ENCODE results near the gene C11orf65. TPM values are rescaled to one million over a fixed set of nuclear protein-coding genes. Genes with fewer than 3 reads are reported as not detected.

Gene C11orf65
- polyA plus RNA-seq, 3 donors = not detected

- Histone ChIP-seq H3K36me3 (replicated peaks in 1 of 2; ENCODE audit: control insufficient read depth in 1 of 2, insufficient read depth in 2 of 2, low read length in 2 of 2) (peaks cover 27 to 67% of the 10 kb centered on the region in 2 donors), H3K9me3 (replicated peaks in 1 of 2; ENCODE audit: control insufficient read depth in 1 of 2, insufficient read depth in 1 of 2, low read length in 2 of 2) (no peaks in the 10 kb centered on the region), H3K27ac (ENCODE audit: low read depth in 1 of 2, low read length in 2 of 2) (no peak overlapping the region), H3K4me1 (ENCODE audit: control insufficient read depth in 1 of 2, insufficient read depth in 2 of 2, low read length in 2 of 2) (no peaks in the 10 kb centered on the region), H4K20me1 (ENCODE audit: insufficient read depth, low read length) (no peaks in the 10 kb centered on the region), H3K79me2 (ENCODE audit: insufficient read depth, low read length) (no peaks in the 10 kb centered on the region), H2AFZ (ENCODE audit: insufficient read depth, low read depth, low read length, poor library complexity, severe bottlenecking) (no peak overlapping the region), H3K4me2 (replicated peaks; ENCODE audit: extremely low read depth, low read length, poor library complexity, severe bottlenecking) (no peak overlapping the region), H3K9ac (ENCODE audit: insufficient read depth, low read length, poor library complexity, severe bottlenecking) (no peak overlapping the region), H3K4me3 (replicated peaks in 1 of 3; ENCODE audit: low read depth in 2 of 3, low read length in 3 of 3) (no peak overlapping the region), H3K27me3 (ENCODE audit: control insufficient read depth in 2 of 2, insufficient read depth in 2 of 2, low read length in 2 of 2) (no peaks in the 10 kb centered on the region)
- intact Hi-C loops (cut with micrococcal nuclease) = no loop called here
- Mint-ChIP-seq H3K27me3 (ENCODE audit: low read depth in 3 of 3) (no peaks in the 10 kb centered on the region), H3K4me3 (no peak overlapping the region), H3K36me3 (peaks cover 53 to 57% of the 10 kb centered on the region in 2 donors), H3K9me3 (no peaks in the 10 kb centered on the region), H3K27ac (no peak overlapping the region), H3K4me1 (no peaks in the 10 kb centered on the region)
- no peak for TF ChIP-seq CTCF (IDR thresholded peaks at IDR 0.05)
- no CpG with 5 or more reads among the region's 2 CpGs for WGBS (ENCODE audit: insufficient coverage)
- DNase-seq = no peak
These were observed 123.6 kb downstream of the C11orf65 start for GRCh38 chr11:108343714-108344113.

GRCh38 chr11:108341654-108342053 lies 125.7 kb downstream of the C11orf65 start:
- Histone ChIP-seq H3K4me3 (replicated peaks in 1 of 3; ENCODE audit: low read depth in 2 of 3, low read length in 3 of 3) (no peak overlapping the region), H3K9me3 (replicated peaks in 1 of 2; ENCODE audit: control insufficient read depth in 1 of 2, insufficient read depth in 1 of 2, low read length in 2 of 2) (no peaks in the 10 kb centered on the region), H3K4me2 (replicated peaks; ENCODE audit: extremely low read depth, low read length, poor library complexity, severe bottlenecking) (no peak overlapping the region), H3K27me3 (ENCODE audit: control insufficient read depth in 2 of 2, insufficient read depth in 2 of 2, low read length in 2 of 2) (no peaks in the 10 kb centered on the region), H3K9ac (ENCODE audit: insufficient read depth, low read length, poor library complexity, severe bottlenecking) (no peak overlapping the region), H3K27ac (ENCODE audit: low read depth in 1 of 2, low read length in 2 of 2) (no peak overlapping the region), H3K4me1 (ENCODE audit: control insufficient read depth in 1 of 2, insufficient read depth in 2 of 2, low read length in 2 of 2) (no peaks in the 10 kb centered on the region), H3K36me3 (replicated peaks in 1 of 2; ENCODE audit: control insufficient read depth in 1 of 2, insufficient read depth in 2 of 2, low read length in 2 of 2) (peaks cover 26 to 71% of the 10 kb centered on the region in 2 donors), H2AFZ (ENCODE audit: insufficient read depth, low read depth, low read length, poor library complexity, severe bottlenecking) (no peak overlapping the region), H4K20me1 (ENCODE audit: insufficient read depth, low read length) (no peaks in the 10 kb centered on the region), H3K79me2 (ENCODE audit: insufficient read depth, low read length) (no peaks in the 10 kb centered on the region)
- Mint-ChIP-seq H3K27me3 (ENCODE audit: low read depth in 3 of 3) (no peaks in the 10 kb centered on the region), H3K4me1 (no peaks in the 10 kb centered on the region), H3K27ac (no peak overlapping the region), H3K4me3 (no peak overlapping the region), H3K9me3 (no peaks in the 10 kb centered on the region), H3K36me3 (peaks cover 48 to 63% of the 10 kb centered on the region in 2 donors)
- no CpG with 5 or more reads among the region's 4 CpGs for WGBS (ENCODE audit: insufficient coverage)
- TF ChIP-seq CTCF (IDR thresholded peaks at IDR 0.05) = no peak
- intact Hi-C loops (cut with micrococcal nuclease) = no loop called here
- DNase-seq = no peak

Measured in CD14-positive monocyte (primary cell).